Neural progenitor cell (in vitro differentiated cells): ENCODE data around the gene DMP1.

Experiments used
- CTCF ChIP-seq: fragments of 200-600 bp; sonication (generic); IDR thresholded peaks from 2 replicates; pipeline ENCODE4 v1.5.1; 2017; ENCODE audit warnings: antibody characterized with exemption, mild to moderate bottlenecking
- EZH2 ChIP-seq: fragments of 200-600 bp; sonication (generic); IDR thresholded peaks from 2 replicates; pipeline ENCODE4 v1.6.1; 2017; ENCODE audit warnings: antibody characterized with exemption, mild to moderate bottlenecking, moderate library complexity

- TF ChIP-seq CTCF = no peak
- no peak for TF ChIP-seq EZH2
Observed at GRCh38 chr4:87614292-87614890, 35.7 kb upstream of the DMP1 start.
